Measurements from ENCODE around the gene TFR2. TPM values are rescaled to one million over a fixed set of nuclear protein-coding genes. Genes with fewer than 3 reads are reported as not detected.

TFR2 gene
- total and polyA plus RNA-seq, 11 donors = 0.08 to 0.59 (median 0.40) TPM; not detected in 5

GRCh38 chr7:100574362-100575205, 66.8 kb downstream of the TFR2 start:
- 92 to 94% (median 93%) methylated on average over 41 to 44 of the region's 44 CpGs for WGBS, 4 donors
- Histone ChIP-seq H3K27me3 (no peaks in the 10 kb centered on the region), H3K4me3 (no peak overlapping the region), H3K4me1 (peaks cover 0 to 15% (median 9%) of the 10 kb centered on the region in 12 donors), H3K9me3 (no peaks in the 10 kb centered on the region), H3K27ac (no peak overlapping the region), H3K36me3 (peaks cover 5 to 62% (median 56%) of the 10 kb centered on the region in 9 donors)
- ATAC-seq = no peak
- intact Hi-C loops (cut with DNase I) = no loop called here
- TF ChIP-seq CTCF (IDR thresholded peaks at IDR 0.05) (no peak), POLR2A (IDR thresholded peaks at IDR 0.05) (no peak)
- DNase-seq = peak in 3 of 5 donors; percentile 16 to 54 (median 17)

- H3K27ac ChIP-seq = no peak within 1 kb of the TSS
- peaks cover 3 to 55% (median 49%) of the 10 kb centered on the region in 9 donors for H3K36me3 ChIP-seq
- DNase-seq = peak in 2 of 5 donors; percentile 18 to 58
- intact Hi-C loops (cut with DNase I) = no loop called here
- H3K9me3 ChIP-seq = no peaks in the 10 kb centered on the region
- ATAC-seq = no peak
- TF ChIP-seq POLR2A (IDR thresholded peaks at IDR 0.05) (no peak), CTCF (IDR thresholded peaks at IDR 0.05) (no peak)
- 91 to 93% (median 92%) methylated on average over 40 to 70 of the region's 70 CpGs for WGBS, 4 donors
- H3K27me3 ChIP-seq = no peaks in the 10 kb centered on the region
- H3K4me1 ChIP-seq = peaks cover 0 to 23% (median 13%) of the 10 kb centered on the region in 12 donors
- H3K4me3 ChIP-seq = no peak within 1 kb of the TSS
These were observed 67.5 kb downstream of the TFR2 start, which contains the start of gene SAP25 for GRCh38 chr7:100573691-100574361. TSS of gene SAP25 (minus strand) at chr7:100573900. CDS start at chr7:100573742, 158 bp downstream.

GRCh38 chr7:100572949-100573675, 68.2 kb downstream of the TFR2 start:
- intact Hi-C loops (cut with DNase I) = no loop called here
- WGBS, 4 donors = 93 to 96% (median 95%) methylated on average over 22 to 30 of the region's 30 CpGs
- no peak overlapping the region for H3K4me3 ChIP-seq
- DNase-seq (peak in 3 of 5 donors; percentile 17 to 47 (median 20)), ATAC-seq (no peak)
- no peak overlapping the region for H3K27ac ChIP-seq
- TF ChIP-seq POLR2A (IDR thresholded peaks at IDR 0.05) (no peak), CTCF (IDR thresholded peaks at IDR 0.05) (no peak)
- H3K4me1 ChIP-seq = peaks cover 0 to 26% (median 13%) of the 10 kb centered on the region in 12 donors
- H3K9me3 ChIP-seq = no peaks in the 10 kb centered on the region
- H3K27me3 ChIP-seq = no peaks in the 10 kb centered on the region
- H3K36me3 ChIP-seq = peaks cover 3 to 48% (median 42%) of the 10 kb centered on the region in 9 donors

All from heart left ventricle (tissue), 16 donors.